Measurements from ENCODE around the gene CCM2L. TPM values are rescaled to one million over a fixed set of nuclear protein-coding genes. Genes with fewer than 3 reads are reported as not detected.

The CCM2L gene
- total RNA-seq, 2 donors from 2014 or later, result 5.2 to 7.8 TPM

- H3K4me3 Mint-ChIP-seq, result no peak overlapping the region
- Histone ChIP-seq H3K9me3 (ENCODE audit: control insufficient read depth, low read length) (no peaks in the 10 kb centered on the region), H3K4me3 (ENCODE audit: low read length) (no peak overlapping the region), H3K4me1 (ENCODE audit: control insufficient read depth, insufficient read depth, low read length) (no peaks in the 10 kb centered on the region), H3K36me3 (ENCODE audit: control insufficient read depth, insufficient read depth, low read length) (no peaks in the 10 kb centered on the region), H3K27ac (ENCODE audit: low read depth, low read length) (no peak overlapping the region), H3K9ac (ENCODE audit: extremely low read depth, low read length, poor library complexity, severe bottlenecking) (no peak overlapping the region), H3K27me3 (ENCODE audit: control insufficient read depth, insufficient read depth, low read length, poor library complexity, severe bottlenecking) (peaks cover 55% of the 10 kb centered on the region)
- 89 to 100% methylated on average over 1 to 3 of the region's 4 CpGs for WGBS, 2 experiments (ENCODE audit: insufficient coverage in 1 of 2, insufficient read length in 1 of 2)
- peaks cover 10% of the 10 kb centered on the region for H3K4me1 Mint-ChIP-seq
- no peak for DNase-seq
- TF ChIP-seq CTCF (conservative IDR thresholded peaks at IDR 0.05), result peak; percentile 42
- H3K27ac Mint-ChIP-seq, result no peak overlapping the region
- no peaks in the 10 kb centered on the region for H3K9me3 Mint-ChIP-seq
- no peaks in the 10 kb centered on the region for H3K36me3 Mint-ChIP-seq (ENCODE audit: low read depth)
- H3K27me3 Mint-ChIP-seq (ENCODE audit: insufficient read depth), result peaks cover 84% of the 10 kb centered on the region
Measured at GRCh38 chr20:32050324-32050841, 40.1 kb downstream of the CCM2L start.

- no peaks in the 10 kb centered on the region for H3K36me3 ChIP-seq (ENCODE audit: control insufficient read depth, insufficient read depth, low read length)
- no peaks in the 10 kb centered on the region for H3K9me3 ChIP-seq (ENCODE audit: control insufficient read depth, low read length)
- Mint-ChIP-seq H3K27ac (no peak overlapping the region), H3K27me3 (ENCODE audit: insufficient read depth) (peaks cover 83% of the 10 kb centered on the region), H3K9me3 (no peaks in the 10 kb centered on the region), H3K36me3 (ENCODE audit: low read depth) (no peaks in the 10 kb centered on the region), H3K4me1 (peaks cover 10% of the 10 kb centered on the region), H3K4me3 (peak overlapping the region; percentile 48)
- no peak overlapping the region for H3K4me3 ChIP-seq (ENCODE audit: low read length)
- peak; percentile 26 for TF ChIP-seq CTCF (conservative IDR thresholded peaks at IDR 0.05)
- peaks cover 55% of the 10 kb centered on the region for H3K27me3 ChIP-seq (ENCODE audit: control insufficient read depth, insufficient read depth, low read length, poor library complexity, severe bottlenecking)
- 38 to 48% methylated on average over 4 to 17 of the region's 17 CpGs for WGBS, 2 experiments (ENCODE audit: insufficient coverage in 1 of 2, insufficient read length in 1 of 2)
- no peak overlapping the region for H3K9ac ChIP-seq (ENCODE audit: extremely low read depth, low read length, poor library complexity, severe bottlenecking)
- H3K27ac ChIP-seq (ENCODE audit: low read depth, low read length), result no peak overlapping the region
- no peaks in the 10 kb centered on the region for H3K4me1 ChIP-seq (ENCODE audit: control insufficient read depth, insufficient read depth, low read length)
- DNase-seq, result peak; percentile 73
Measured at GRCh38 chr20:32050851-32051556, 40.8 kb downstream of the CCM2L start.

GRCh38 chr20:32051720-32052089, 41.5 kb downstream of the CCM2L start:
- H3K27ac ChIP-seq (ENCODE audit: low read depth, low read length), result no peak overlapping the region
- H3K27ac Mint-ChIP-seq, result no peak overlapping the region
- peak; percentile 49 for DNase-seq
- TF ChIP-seq CTCF (conservative IDR thresholded peaks at IDR 0.05), result no peak
- H3K4me1 Mint-ChIP-seq, result peaks cover 10% of the 10 kb centered on the region
- no peak overlapping the region for H3K9ac ChIP-seq (ENCODE audit: extremely low read depth, low read length, poor library complexity, severe bottlenecking)
- H3K4me3 Mint-ChIP-seq, result peak overlapping the region; percentile 48
- peak overlapping the region; percentile 60 for H3K4me3 ChIP-seq (ENCODE audit: low read length)
- H3K36me3 Mint-ChIP-seq (ENCODE audit: low read depth), result no peaks in the 10 kb centered on the region
- no peaks in the 10 kb centered on the region for H3K4me1 ChIP-seq (ENCODE audit: control insufficient read depth, insufficient read depth, low read length)
- H3K27me3 ChIP-seq (ENCODE audit: control insufficient read depth, insufficient read depth, low read length, poor library complexity, severe bottlenecking), result peaks cover 55% of the 10 kb centered on the region
- H3K36me3 ChIP-seq (ENCODE audit: control insufficient read depth, insufficient read depth, low read length), result no peaks in the 10 kb centered on the region
- 40 to 45% methylated on average over 6 to 14 of the region's 14 CpGs for WGBS, 2 experiments (ENCODE audit: insufficient coverage in 1 of 2, insufficient read length in 1 of 2)
- peaks cover 85% of the 10 kb centered on the region for H3K27me3 Mint-ChIP-seq (ENCODE audit: insufficient read depth)
- H3K9me3 ChIP-seq (ENCODE audit: control insufficient read depth, low read length), result no peaks in the 10 kb centered on the region
- no peaks in the 10 kb centered on the region for H3K9me3 Mint-ChIP-seq
